HCT116 (cell line): ENCODE results near the gene ANGPT4.

Experiments used
- EGR1 ChIP-seq: IDR thresholded peaks from 2 replicates; pipeline ENCODE4 v1.6.1; 2012; ENCODE audit warnings: low read depth
- EZH2 ChIP-seq: fragments of 200-600 bp; sonication (generic); IDR thresholded peaks from 2 replicates; pipeline ENCODE4 v1.6.1; 2017; ENCODE audit warnings: antibody characterized with exemption, mixed run types
- POLR2A ChIP-seq: IDR thresholded peaks from 2 replicates; pipeline ENCODE4 v1.7.0; 2011; ENCODE audit warnings: borderline replicate concordance; ENCODE audit not compliant: insufficient read depth, insufficient read length; ENCODE audit errors: extremely low read depth
- ZFX ChIP-seq: fragments of 450-650 bp; IDR thresholded peaks from 2 replicates; pipeline ENCODE4 v1.6.1; 2017
- TF ChIP-seq, protein P1 (sequence below), 3 experiments: fragments of 200-600 bp in 1 of 3; sonication (generic) in 1 of 3; IDR thresholded peaks in 2 of 3; conservative IDR thresholded peaks in 1 of 3; 2 replicates each; pipeline ENCODE4 v1.5.1; 2012 to 2017; ENCODE audit warnings: low read depth in 2 of 3, low read length in 2 of 3, antibody characterized with exemption in 1 of 3, borderline replicate concordance in 1 of 3, control low read depth in 1 of 3, mild to moderate bottlenecking in 1 of 3, mixed read lengths in 1 of 3, mixed run types in 1 of 3, moderate library complexity in 1 of 3; ENCODE audit not compliant: insufficient read depth in 1 of 3
- TF ChIP-seq, protein P2 (sequence below): IDR thresholded peaks from 2 replicates; pipeline ENCODE4 v1.6.1; 2011; ENCODE audit warnings: mild to moderate bottlenecking, low read length, moderate library complexity; ENCODE audit not compliant: insufficient replicate concordance; ENCODE audit errors: extremely low read depth
- TF ChIP-seq, protein P3 (sequence below): IDR thresholded peaks from 2 replicates; pipeline ENCODE4 v1.6.1; 2012; ENCODE audit warnings: low read depth

DNA sequence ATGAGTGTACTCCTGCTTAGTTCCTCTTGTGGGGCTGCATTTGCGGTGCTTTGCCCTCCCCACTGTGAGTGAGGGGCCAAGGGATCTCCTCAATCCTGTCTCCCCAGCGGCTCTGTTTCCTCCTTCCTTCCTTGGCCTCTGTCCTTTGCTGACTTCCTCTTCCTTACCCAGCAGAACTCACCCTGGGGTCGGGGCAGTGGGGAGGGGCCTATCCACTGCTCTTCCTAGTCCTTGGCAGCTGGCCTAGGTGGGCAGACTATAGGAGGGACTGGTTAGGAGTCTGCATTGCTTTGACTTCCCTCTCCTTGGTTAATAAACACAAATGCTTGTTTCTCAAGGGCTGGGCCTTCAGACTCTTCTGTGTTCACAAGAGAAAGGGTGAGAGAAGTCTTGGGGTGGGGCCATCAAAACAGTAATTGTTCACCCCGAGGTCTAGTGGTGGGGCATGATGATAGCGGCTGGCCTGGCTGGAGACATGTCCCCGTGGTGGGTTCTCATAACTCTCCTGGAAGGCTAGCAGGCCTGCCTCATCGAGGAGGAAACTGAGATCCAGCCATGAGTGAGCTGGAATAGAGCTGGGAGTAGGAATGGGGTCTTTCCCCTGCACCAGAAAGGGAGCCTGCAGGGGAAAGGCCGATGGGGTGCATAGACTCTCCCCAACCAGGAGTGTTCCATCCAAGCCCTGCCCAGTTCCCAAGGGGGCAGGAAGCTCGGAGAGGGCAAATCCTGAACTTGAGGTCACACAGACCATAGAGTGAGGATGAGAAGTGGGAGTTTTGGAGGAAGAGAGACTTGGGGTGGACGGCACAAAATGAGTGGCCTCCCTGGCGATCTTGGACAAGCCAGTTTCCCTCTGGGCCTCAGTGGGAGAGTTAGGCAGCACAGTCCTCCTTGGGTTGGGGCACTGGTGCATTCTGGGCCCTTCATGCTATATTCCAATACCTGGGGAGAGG lies 69.9 kb downstream of the ANGPT4 start:
- no peak for TF ChIP-seq POLR2A
- TF ChIP-seq, protein P1, sequence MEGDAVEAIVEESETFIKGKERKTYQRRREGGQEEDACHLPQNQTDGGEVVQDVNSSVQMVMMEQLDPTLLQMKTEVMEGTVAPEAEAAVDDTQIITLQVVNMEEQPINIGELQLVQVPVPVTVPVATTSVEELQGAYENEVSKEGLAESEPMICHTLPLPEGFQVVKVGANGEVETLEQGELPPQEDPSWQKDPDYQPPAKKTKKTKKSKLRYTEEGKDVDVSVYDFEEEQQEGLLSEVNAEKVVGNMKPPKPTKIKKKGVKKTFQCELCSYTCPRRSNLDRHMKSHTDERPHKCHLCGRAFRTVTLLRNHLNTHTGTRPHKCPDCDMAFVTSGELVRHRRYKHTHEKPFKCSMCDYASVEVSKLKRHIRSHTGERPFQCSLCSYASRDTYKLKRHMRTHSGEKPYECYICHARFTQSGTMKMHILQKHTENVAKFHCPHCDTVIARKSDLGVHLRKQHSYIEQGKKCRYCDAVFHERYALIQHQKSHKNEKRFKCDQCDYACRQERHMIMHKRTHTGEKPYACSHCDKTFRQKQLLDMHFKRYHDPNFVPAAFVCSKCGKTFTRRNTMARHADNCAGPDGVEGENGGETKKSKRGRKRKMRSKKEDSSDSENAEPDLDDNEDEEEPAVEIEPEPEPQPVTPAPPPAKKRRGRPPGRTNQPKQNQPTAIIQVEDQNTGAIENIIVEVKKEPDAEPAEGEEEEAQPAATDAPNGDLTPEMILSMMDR (IDR thresholded peaks at IDR 0.05 in 2 of 3, conservative IDR thresholded peaks at IDR 0.05 in 1 of 3; ENCODE audit: borderline replicate concordance in 1 of 3, insufficient read depth in 1 of 3, low read depth in 2 of 3, low read length in 2 of 3) = no peak
- TF ChIP-seq, protein P2, sequence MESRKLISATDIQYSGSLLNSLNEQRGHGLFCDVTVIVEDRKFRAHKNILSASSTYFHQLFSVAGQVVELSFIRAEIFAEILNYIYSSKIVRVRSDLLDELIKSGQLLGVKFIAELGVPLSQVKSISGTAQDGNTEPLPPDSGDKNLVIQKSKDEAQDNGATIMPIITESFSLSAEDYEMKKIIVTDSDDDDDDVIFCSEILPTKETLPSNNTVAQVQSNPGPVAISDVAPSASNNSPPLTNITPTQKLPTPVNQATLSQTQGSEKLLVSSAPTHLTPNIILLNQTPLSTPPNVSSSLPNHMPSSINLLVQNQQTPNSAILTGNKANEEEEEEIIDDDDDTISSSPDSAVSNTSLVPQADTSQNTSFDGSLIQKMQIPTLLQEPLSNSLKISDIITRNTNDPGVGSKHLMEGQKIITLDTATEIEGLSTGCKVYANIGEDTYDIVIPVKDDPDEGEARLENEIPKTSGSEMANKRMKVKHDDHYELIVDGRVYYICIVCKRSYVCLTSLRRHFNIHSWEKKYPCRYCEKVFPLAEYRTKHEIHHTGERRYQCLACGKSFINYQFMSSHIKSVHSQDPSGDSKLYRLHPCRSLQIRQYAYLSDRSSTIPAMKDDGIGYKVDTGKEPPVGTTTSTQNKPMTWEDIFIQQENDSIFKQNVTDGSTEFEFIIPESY = no peak
- no peak for TF ChIP-seq EZH2
- TF ChIP-seq ZFX = no peak
- TF ChIP-seq, protein P3, sequence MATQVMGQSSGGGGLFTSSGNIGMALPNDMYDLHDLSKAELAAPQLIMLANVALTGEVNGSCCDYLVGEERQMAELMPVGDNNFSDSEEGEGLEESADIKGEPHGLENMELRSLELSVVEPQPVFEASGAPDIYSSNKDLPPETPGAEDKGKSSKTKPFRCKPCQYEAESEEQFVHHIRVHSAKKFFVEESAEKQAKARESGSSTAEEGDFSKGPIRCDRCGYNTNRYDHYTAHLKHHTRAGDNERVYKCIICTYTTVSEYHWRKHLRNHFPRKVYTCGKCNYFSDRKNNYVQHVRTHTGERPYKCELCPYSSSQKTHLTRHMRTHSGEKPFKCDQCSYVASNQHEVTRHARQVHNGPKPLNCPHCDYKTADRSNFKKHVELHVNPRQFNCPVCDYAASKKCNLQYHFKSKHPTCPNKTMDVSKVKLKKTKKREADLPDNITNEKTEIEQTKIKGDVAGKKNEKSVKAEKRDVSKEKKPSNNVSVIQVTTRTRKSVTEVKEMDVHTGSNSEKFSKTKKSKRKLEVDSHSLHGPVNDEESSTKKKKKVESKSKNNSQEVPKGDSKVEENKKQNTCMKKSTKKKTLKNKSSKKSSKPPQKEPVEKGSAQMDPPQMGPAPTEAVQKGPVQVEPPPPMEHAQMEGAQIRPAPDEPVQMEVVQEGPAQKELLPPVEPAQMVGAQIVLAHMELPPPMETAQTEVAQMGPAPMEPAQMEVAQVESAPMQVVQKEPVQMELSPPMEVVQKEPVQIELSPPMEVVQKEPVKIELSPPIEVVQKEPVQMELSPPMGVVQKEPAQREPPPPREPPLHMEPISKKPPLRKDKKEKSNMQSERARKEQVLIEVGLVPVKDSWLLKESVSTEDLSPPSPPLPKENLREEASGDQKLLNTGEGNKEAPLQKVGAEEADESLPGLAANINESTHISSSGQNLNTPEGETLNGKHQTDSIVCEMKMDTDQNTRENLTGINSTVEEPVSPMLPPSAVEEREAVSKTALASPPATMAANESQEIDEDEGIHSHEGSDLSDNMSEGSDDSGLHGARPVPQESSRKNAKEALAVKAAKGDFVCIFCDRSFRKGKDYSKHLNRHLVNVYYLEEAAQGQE = no peak
- no peak for TF ChIP-seq EGR1
